Cardiac septum (tissue), 1 donor: ENCODE data around the gene PROCA1. TPM values are rescaled to one million over a fixed set of nuclear protein-coding genes. Genes with fewer than 3 reads are reported as not detected.
"Not testable (repeated sequence)": the region's sequence is repeated elsewhere in the genome, so short reads cannot be mapped to it uniquely, and the experiment has no call there.

ENCODE experiments used
- DNase-seq: peaks from one replicate; pipeline ENCODE4 v3.0.0-alpha.2; 2020; ENCODE audit warnings: low spot score
- intact Hi-C: fragments of 100-400 bp; cut with DNase I; formaldehyde crosslinking; loops from one replicate; pipeline ENCODE4 v1.14.0; 2022
- total RNA-seq: library from RNA; stranded (reverse); fragmentation: NEBNext Ultra II Directional; extraction: Animal tissue kit (Norgen Biotek cat#: 25700); gene quantifications from one replicate; pipeline ENCODE4 v1.2.1, GENCODE V29; 2021
- donor health status: DM: no; HTN: no; CAD: no.

Gene PROCA1
- total RNA-seq, 1 donor from 2014 or later, result 2.0 TPM

- intact Hi-C loops, result loop anchor here (1.0 to 10.0 kb wide), 2 partner anchors 16 to 386 kb away; partner anchors contain the start of gene TRAF4
- peak; percentile 97 for DNase-seq
Measured at GRCh38 chr17:28728364-28729200, 16.9 kb upstream of the PROCA1 start, which contains the start of gene NEK8. Gene NEK8 (plus strand): TSS chr17:28728788. CDS start chr17:28728814, 26 bp downstream.

GRCh38 chr17:28726627-28727491 is 15.2 kb upstream of the PROCA1 start:
- peak; percentile 97 for DNase-seq
- intact Hi-C loops, result loop anchor here (1.0 to 10.0 kb wide), 3 partner anchors 23 to 388 kb away; no protein-coding TSS in a partner anchor

GRCh38 chr17:28726226-28726626 is 14.5 kb upstream of the PROCA1 start, which contains the start of gene TLCD1:
Gene TLCD1 (minus strand): TSS chr17:28726233. CDS start chr17:28726097, 136 bp downstream.
- DNase-seq, result no peak
- intact Hi-C loops, result loop anchor here (1.0 to 10.0 kb wide), 3 partner anchors 24 to 389 kb away; no protein-coding TSS in a partner anchor

DNA sequence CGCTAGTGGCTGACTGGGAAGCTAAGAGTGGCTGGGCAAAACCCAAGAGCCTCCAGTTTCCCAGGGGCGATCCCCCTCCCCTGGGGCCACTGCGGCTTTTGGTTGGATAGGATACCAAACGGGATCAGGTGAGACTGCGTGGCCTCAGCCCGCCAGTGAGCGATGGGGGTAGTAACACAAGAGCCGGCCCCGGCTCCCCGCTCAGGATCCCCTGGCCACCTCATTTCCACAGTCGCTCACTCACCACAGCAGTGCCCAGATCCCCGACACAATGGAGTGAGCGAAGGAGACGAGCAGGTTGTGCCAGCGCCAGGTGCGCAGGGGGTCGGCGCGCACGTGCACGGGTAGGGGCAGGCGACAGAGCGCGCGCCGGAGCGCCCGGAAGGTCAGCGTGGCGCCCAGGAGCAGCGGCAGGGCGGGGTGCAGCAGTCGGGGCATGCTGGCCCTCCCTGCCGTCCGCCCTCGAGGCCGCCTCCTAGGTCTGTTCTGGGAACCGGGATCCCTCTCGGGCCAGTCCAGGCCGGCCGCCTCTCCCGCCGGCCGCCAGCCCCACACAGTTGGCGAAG is 14.1 kb upstream of the PROCA1 start:
- intact Hi-C loops, result loop anchor here (1.0 to 10.0 kb wide), 3 partner anchors 25 to 389 kb away; no protein-coding TSS in a partner anchor

DNA sequence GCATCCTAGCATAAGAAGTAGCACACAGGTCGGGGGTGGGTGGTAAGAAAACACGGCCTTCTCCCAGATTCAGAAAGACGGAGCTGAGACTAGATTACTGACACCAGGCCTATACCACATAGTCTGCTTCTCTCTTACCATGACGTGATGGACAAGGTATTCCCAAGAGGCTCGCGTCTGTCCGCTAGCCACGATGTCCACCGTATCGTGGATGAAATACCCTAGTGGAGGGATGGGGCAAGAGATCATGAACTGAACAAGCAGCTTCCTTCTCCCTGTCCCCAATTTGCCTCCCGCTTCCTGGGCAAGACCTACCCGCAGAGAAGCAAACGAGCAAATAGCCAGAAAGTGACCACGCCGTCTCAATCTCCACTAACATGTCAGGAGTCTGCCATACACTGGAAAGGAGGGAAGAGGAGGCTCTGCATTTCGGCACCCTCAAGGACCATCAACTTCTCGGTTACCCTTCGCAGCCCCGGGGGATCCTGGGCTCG is 13.5 kb upstream of the PROCA1 start:
- no peak for DNase-seq
- intact Hi-C loops, result loop anchor here (10.0 kb wide), 1 partner anchor 390 kb away; no protein-coding TSS in a partner anchor

More for the DNA sequence above, 14.1 kb upstream of the PROCA1 start:
- no peak for DNase-seq

GRCh38 chr17:28724500-28725165 is 12.9 kb upstream of the PROCA1 start:
- DNase-seq, result no peak
- intact Hi-C loops, result loop anchor here (10.0 kb wide), 1 partner anchor 390 kb away; no protein-coding TSS in a partner anchor

DNA sequence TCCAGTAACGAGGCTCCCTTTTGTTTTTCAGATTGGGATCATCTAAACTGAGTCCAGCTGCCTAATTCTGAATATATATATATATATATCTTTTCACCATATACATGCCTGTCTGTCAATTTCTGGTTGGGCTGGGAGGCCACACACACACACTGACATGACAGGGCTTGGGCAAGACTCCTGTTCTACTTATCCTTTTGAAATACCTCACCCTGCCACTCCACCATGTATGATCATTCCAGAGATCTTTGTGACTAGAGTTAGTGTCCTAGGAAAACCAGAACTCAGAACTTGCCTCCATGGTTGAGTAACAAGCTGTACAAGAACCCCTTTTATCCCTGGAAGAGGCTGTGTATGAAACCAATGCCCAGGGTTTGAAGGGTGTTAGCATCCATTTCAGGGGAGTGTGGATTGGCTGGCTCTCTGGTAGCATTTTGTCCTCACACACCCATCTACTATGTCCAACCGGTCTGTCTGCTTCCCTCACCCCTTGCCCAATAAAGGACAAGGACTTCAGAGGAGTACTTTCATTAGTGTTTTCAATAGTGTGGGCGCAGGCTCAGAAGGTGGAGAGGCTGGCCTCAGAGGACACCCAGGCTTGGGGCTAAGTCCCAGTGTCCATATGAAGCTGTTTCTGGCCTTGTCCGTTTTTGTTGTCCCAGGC is 12.3 kb upstream of the PROCA1 start:
- not testable (repeated sequence) for DNase-seq
- intact Hi-C loops, result loop anchor here (10.0 kb wide), 1 partner anchor 391 kb away; no protein-coding TSS in a partner anchor

GRCh38 chr17:28723159-28723835 is 11.6 kb upstream of the PROCA1 start:
- no peak for DNase-seq
- intact Hi-C loops, result loop anchor here (10.0 kb wide), 1 partner anchor 392 kb away; no protein-coding TSS in a partner anchor

DNA sequence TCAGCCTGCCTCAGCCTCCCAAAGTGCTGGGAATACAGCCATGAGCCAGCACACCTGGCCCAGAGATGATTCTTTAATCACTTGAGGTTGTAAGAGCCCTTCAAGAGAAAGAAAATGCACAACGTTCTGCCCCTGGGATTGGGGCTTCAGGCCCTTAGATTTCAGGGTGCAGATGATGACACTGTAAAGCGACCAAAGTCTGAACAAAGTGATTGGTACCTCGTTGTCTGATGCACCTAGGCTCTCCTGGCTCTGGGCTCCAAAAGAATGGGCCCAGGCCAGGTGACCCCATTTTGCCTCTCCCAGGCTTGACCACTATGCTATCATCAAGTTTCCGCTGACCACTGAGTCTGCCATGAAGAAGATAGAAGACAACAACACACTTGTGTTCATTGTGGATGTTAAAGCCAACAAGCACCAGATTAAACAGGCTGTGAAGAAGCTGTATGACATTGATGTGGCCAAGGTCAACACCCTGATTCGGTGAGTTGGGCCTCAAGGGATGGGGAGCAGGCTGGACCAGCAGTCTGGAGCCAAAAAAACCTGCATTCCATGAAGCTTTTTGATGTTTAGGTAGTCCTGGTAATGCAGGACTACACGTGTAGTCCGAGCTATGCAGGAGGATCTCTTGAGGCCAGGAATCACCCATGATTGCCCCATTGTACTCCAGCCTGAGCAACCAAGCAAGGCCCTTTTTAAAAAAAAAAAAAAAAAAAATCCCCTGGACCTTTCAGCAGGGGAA is 10.9 kb upstream of the PROCA1 start:
- DNase-seq, result no peak
- intact Hi-C loops, result loop anchor here (10.0 kb wide), 1 partner anchor 392 kb away; no protein-coding TSS in a partner anchor

DNA sequence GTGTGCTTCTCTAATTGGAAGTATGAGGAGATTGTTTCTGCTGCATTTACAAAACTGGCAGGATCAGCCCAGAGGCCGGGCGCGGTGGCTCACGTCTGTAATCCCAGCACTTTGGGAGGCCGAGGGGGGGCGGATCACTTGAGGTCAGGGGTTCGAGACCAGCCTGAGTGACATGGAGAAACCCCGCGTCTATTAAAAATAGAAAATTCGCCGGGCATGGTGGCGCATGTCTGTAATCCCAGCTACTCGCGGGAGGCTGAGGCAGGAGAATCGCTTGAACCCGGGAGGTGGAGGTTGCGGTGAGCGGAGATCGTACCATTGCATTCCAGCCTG is 9.3 kb upstream of the PROCA1 start:
- not testable (repeated sequence) for DNase-seq
- intact Hi-C loops, result loop anchor here (10.0 kb wide), 1 partner anchor 394 kb away; no protein-coding TSS in a partner anchor

DNA sequence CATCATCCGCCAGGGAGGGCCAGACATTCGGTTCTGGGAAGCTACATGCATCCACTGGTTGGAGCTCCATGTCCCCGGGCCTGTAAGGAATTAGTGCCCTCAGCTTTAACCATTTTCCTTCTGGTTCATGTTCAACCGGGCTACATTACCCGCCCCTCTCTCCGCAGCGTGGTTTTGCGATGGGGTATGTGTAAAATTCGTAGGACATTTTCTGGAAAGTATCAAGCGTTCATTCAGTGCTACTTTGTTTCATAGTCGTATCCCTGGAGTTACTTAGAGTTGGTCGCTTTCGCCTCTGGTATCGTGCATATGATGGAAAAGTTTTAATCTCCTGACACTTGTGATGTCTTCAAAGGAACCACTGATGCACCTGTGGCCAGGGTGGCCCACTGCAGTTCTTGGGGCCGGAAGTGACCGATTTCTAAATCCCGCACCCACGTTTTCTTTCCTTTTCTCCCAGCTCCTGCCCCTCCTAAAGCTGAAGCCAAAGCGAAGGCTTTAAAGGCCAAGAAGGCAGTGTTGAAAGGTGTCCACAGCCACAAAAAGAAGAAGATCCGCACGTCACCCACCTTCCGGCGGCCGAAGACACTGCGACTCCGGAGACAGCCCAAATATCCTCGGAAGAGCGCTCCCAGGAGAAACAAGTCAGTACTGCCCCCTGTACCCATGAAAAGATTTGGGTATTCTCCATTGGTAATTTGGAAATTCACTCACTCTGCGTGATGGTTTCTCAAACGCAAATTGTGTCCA is 8.7 kb upstream of the PROCA1 start:
- no peak for DNase-seq
- intact Hi-C loops, result loop anchor here (10.0 kb wide), 1 partner anchor 394 kb away; no protein-coding TSS in a partner anchor

GRCh38 chr17:28719021-28719433 is 7.3 kb upstream of the PROCA1 start:
- DNase-seq, result no peak
- intact Hi-C loops, result loop anchor here (1.0 kb wide), 1 partner anchor 232 kb away; the partner anchor contains the start of gene PHF12

DNA sequence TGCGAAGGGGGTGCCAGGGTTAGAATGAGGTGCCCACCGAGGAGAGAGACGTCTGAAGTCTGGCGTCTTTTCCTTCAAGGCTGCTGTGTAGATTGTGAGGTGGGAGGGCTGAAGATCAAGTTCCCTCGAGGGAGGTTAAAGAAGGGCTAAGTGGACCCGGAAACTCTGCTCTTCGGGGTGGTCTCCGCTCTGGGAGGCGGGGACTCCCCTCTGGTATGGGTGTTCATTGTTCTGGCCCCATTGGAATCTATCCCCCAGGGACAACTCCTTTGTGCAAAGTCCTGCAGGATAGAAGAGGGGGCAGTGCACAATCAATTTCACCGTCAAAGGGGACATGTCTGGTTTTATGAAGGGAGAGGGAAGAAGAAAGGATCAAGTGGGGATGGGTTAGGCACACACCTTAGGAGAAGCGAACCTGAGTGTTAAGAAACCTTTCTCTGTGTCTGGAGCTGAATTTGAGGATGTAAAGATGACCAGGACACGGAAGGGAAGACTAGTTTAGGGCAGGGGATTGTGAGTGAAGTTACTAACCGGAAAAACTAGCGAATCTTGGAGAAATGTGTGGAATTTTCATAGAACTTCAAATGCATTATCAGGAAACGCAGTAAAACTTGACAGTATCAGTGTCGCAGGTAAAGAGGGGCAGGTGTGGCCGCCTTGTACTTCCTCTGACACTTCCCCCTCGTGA is 6.8 kb upstream of the PROCA1 start:
- intact Hi-C loops, result loop anchor here (1.0 kb wide), 1 partner anchor 233 kb away; the partner anchor contains the start of gene PHF12
- no peak for DNase-seq

- DNase-seq, result no peak
- intact Hi-C loops, result no loop called here
Measured at GRCh38 chr17:28717578-28718332, 6.1 kb upstream of the PROCA1 start, which contains the start of gene RAB34. Gene RAB34 (minus strand): TSS chr17:28717868. CDS start chr17:28717266, 602 bp downstream.
